ENCODE data around the gene ZNF428. TPM values are rescaled to one million over a fixed set of nuclear protein-coding genes. Genes with fewer than 3 reads are reported as not detected.

Gene ZNF428
- total RNA-seq, 1 donor from 2014 or later: 114 TPM

DNA sequence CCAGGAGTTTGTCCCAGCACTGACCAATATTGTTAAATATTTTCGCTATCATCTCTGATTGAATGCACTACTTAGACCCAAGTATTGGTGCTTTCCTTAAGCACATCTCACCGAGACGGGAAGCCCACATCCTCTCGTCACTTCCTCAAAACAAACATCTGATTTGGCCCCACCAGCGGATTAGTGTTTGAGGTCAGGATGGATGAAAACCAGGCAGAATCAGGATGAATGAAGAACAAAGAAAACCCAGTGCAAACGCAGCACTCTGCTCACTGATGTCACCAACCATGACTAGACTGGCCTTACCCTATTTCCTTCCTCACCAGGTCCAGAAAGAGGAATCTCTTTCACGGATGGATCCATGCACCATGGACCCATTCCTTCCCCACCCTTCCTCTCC lies 44.6 kb upstream of the ZNF428 start:
- H3K4me3 Mint-ChIP-seq: peak overlapping the region; percentile 2
- peaks cover 14% of the 10 kb centered on the region for H3K27me3 Mint-ChIP-seq (ENCODE audit: low read depth)
- H3K4me1 Mint-ChIP-seq: peaks cover 29% of the 10 kb centered on the region
- no peak for DNase-seq (ENCODE audit: low read depth, low spot score)
- TF ChIP-seq, protein P1, sequence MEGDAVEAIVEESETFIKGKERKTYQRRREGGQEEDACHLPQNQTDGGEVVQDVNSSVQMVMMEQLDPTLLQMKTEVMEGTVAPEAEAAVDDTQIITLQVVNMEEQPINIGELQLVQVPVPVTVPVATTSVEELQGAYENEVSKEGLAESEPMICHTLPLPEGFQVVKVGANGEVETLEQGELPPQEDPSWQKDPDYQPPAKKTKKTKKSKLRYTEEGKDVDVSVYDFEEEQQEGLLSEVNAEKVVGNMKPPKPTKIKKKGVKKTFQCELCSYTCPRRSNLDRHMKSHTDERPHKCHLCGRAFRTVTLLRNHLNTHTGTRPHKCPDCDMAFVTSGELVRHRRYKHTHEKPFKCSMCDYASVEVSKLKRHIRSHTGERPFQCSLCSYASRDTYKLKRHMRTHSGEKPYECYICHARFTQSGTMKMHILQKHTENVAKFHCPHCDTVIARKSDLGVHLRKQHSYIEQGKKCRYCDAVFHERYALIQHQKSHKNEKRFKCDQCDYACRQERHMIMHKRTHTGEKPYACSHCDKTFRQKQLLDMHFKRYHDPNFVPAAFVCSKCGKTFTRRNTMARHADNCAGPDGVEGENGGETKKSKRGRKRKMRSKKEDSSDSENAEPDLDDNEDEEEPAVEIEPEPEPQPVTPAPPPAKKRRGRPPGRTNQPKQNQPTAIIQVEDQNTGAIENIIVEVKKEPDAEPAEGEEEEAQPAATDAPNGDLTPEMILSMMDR (conservative IDR thresholded peaks at IDR 0.05): no peak
- peaks cover 37% of the 10 kb centered on the region for H3K36me3 Mint-ChIP-seq (ENCODE audit: low read depth)
- peaks cover 2% of the 10 kb centered on the region for H3K9me3 Mint-ChIP-seq
- H3K27ac Mint-ChIP-seq (ENCODE audit: unreplicated experiment): no peak overlapping the region

DNA sequence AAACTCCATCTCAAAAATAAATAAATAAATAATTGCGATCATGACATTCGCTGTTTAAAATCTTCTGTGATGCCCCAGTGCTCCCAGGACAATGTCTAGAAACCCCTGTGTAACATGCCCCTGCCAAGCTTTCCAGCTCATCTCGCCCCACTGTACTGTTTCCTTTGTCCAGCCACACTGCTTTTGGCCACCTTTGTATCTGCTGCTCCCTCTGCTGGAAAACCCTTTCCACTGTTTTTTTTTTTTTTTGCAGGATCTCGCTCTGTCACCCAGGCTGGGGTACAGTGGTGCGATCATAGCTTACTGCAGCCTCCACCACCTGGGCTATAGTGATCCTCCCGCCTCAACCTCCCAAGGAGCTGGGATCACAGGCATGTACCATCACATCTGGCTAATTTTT lies 43.1 kb upstream of the ZNF428 start:
- DNase-seq (ENCODE audit: low read depth, low spot score): no peak
- Mint-ChIP-seq H3K4me3 (peak overlapping the region; percentile 6), H3K27me3 (ENCODE audit: low read depth) (no peaks in the 10 kb centered on the region), H3K9me3 (peaks cover 6% of the 10 kb centered on the region), H3K36me3 (ENCODE audit: low read depth) (peaks cover 40% of the 10 kb centered on the region), H3K27ac (ENCODE audit: unreplicated experiment) (no peak overlapping the region), H3K4me1 (peaks cover 15% of the 10 kb centered on the region)
- TF ChIP-seq, protein P1 (conservative IDR thresholded peaks at IDR 0.05): peak; percentile 53

DNA sequence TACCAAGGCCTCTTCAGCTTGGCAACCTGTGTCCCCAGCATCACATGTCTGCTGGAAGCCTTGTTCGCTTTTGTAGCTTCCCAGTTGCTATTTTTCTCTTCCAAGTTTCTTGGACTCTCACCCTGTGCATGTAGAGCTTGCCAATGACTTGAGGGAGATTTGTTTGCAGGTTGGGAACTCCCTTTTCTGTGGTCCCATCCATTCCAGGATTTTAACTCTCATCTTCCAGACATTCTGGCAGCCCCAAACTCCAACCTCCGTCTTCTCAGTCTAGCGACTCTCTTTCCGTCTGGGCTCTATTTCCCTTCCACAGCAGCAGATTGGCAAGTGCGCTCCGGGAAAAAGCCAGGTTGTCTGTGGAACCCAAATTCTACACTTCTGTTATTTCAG lies 41.5 kb upstream of the ZNF428 start:
- peaks cover 8% of the 10 kb centered on the region for H3K4me1 Mint-ChIP-seq
- DNase-seq (ENCODE audit: low read depth, low spot score): no peak
- H3K27me3 Mint-ChIP-seq (ENCODE audit: low read depth): no peaks in the 10 kb centered on the region
- H3K4me3 Mint-ChIP-seq: no peak overlapping the region
- TF ChIP-seq, protein P1 (conservative IDR thresholded peaks at IDR 0.05): no peak
- peaks cover 48% of the 10 kb centered on the region for H3K36me3 Mint-ChIP-seq (ENCODE audit: low read depth)
- H3K9me3 Mint-ChIP-seq: peaks cover 6% of the 10 kb centered on the region
- H3K27ac Mint-ChIP-seq (ENCODE audit: unreplicated experiment): no peak overlapping the region

DNA sequence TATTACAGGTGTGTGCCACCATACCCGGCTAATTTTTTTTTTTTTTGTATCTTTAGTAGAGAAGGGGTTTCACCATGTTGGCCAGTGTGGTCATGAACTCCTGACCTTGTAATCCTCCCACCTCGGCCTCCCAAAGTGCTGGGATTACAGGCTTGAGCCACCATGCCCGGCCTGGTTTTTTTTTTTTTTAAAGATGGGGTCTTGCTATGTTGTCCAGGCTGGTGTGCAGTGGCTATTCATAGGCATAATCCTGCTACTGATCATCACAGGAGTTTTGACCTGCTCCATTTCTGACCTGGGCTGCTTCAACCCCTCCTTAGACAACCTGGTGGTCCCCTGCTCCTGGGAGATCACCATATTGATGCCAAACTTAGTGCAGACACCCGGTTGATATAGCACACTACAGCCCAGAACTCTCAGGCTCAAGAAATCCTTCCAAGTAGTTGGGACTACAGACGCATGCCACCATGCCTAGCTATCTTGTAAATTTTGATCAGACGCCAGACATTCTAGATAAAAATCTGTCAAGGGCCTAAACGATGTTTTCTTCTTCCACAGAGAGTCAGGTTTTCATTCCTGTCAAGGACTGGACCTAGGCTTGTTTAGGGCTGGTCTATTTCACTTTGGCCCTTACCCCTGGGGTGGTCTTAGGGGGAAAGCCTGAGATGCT lies 41.0 kb upstream of the ZNF428 start:
- Mint-ChIP-seq H3K27me3 (ENCODE audit: low read depth) (no peaks in the 10 kb centered on the region), H3K36me3 (ENCODE audit: low read depth) (peaks cover 52% of the 10 kb centered on the region), H3K4me3 (no peak overlapping the region), H3K27ac (ENCODE audit: unreplicated experiment) (peak overlapping the region; percentile 75), H3K4me1 (peaks cover 8% of the 10 kb centered on the region), H3K9me3 (peaks cover 6% of the 10 kb centered on the region)
- no peak for DNase-seq (ENCODE audit: low read depth, low spot score)
- TF ChIP-seq, protein P1 (conservative IDR thresholded peaks at IDR 0.05): no peak

DNA sequence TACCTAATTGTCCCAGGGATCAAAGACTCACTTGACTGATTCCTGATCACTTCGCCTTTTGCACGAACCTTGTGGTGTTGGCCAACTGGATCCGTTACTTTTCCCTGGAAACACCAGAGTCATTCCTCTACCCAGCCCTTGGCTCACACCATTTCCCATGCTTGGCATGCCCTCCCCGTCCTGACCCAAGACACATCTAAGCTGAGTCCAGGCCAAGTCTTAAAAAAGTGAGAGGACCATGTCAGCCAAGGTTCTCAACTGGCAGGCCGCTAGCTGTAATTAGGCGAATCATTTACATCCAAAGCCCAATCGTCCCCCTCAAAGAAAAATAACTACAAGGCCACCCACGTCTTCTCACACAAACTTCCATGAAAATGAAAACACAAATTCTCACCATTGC lies 39.1 kb upstream of the ZNF428 start:
- DNase-seq (ENCODE audit: low read depth, low spot score): no peak
- TF ChIP-seq, protein P1 (conservative IDR thresholded peaks at IDR 0.05): no peak
- Mint-ChIP-seq H3K27me3 (ENCODE audit: low read depth) (no peaks in the 10 kb centered on the region), H3K27ac (ENCODE audit: unreplicated experiment) (no peak overlapping the region), H3K4me3 (no peak overlapping the region), H3K36me3 (ENCODE audit: low read depth) (peaks cover 43% of the 10 kb centered on the region), H3K9me3 (peaks cover 6% of the 10 kb centered on the region), H3K4me1 (peaks cover 5% of the 10 kb centered on the region)
